ENCODE data around the gene SPEM2.
"Not testable (repeated sequence)": the region's sequence is repeated elsewhere in the genome, so short reads cannot be mapped to it uniquely, and the experiment has no call there.

SPEM2 gene

GRCh38 chr17:7471729-7472128 is 46.3 kb downstream of the SPEM2 start:
- no peak for DNase-seq (ENCODE audit: low read depth in 2 of 2)

GRCh38 chr17:7474767-7475166 is 49.4 kb downstream of the SPEM2 start:
- DNase-seq (ENCODE audit: low read depth in 2 of 2) = not testable (repeated sequence)

- no peak for DNase-seq (ENCODE audit: low read depth in 2 of 2)
These were observed 50.5 kb downstream of the SPEM2 start for GRCh38 chr17:7475764-7476422.

GRCh38 chr17:7476494-7476893 is 51.1 kb downstream of the SPEM2 start:
- no peak for DNase-seq (ENCODE audit: low read depth in 2 of 2)

- DNase-seq (ENCODE audit: low read depth in 2 of 2) = no peak
These were observed 51.5 kb downstream of the SPEM2 start for GRCh38 chr17:7476951-7477350.

All from stimulated activated CD4-positive, alpha-beta T cell treated with anti-CD3 and anti-CD28 coated beads, Interleukin-1b, Interleukin-23, amount 100 ng/mL, for 1 hour (primary cell).